Right lobe of liver (tissue), 6 donors: ENCODE results near the gene ZMIZ1. TPM values are rescaled to one million over a fixed set of nuclear protein-coding genes. Genes with fewer than 3 reads are reported as not detected.

Source experiments
- ATAC-seq, 4 donors: fragments of 200-7000 bp; cut with Tn5 transposase; one replicate each; pipeline ENCODE4 v1.9.1; 2020; ENCODE audit warnings: mild to moderate bottlenecking in 4 of 4, moderate library complexity in 4 of 4
- DNase-seq, 3 donors: peaks; one replicate each; pipeline ENCODE4 v3.0.0-alpha.2; 2020
- H3K27ac ChIP-seq, 3 donors: fragments of 200-600 bp; one replicate each; pipeline ENCODE4 v1.8.0; 2022
- H3K27me3 ChIP-seq, 2 donors: fragments of 200-600 bp; one replicate each; pipeline ENCODE4 v1.8.0; 2022
- H3K36me3 ChIP-seq, 4 donors: fragments of 200-600 bp; sonication (generic) in 1 of 4; one replicate each; pipeline versions ENCODE4 v1.5.1 to v1.8.0; 2017 to 2022; ENCODE audit warnings: control low read depth in 1 of 4
- H3K4me1 ChIP-seq, 4 donors: fragments of 200-600 bp; sonication (generic) in 1 of 4; one replicate each; pipeline versions ENCODE4 v1.5.1 to v1.8.0; 2017 to 2022; ENCODE audit warnings: control low read depth in 1 of 4
- H3K4me3 ChIP-seq, 3 donors: fragments of 200-600 bp; one replicate each; pipeline ENCODE4 v1.8.0; 2022
- H3K9me3 ChIP-seq, 4 donors: fragments of 200-600 bp; sonication (generic) in 1 of 4; one replicate each; pipeline versions ENCODE4 v1.5.1 to v1.8.0; 2017 to 2022; ENCODE audit warnings: control low read depth in 1 of 4
- CTCF ChIP-seq, 4 donors: fragments of 200-600 bp in 3 of 4; fragments of 450-650 bp in 1 of 4; IDR thresholded peaks; one replicate each; pipeline versions ENCODE4 v1.5.1 to v1.8.0; 2016 to 2022; ENCODE audit warnings: antibody characterized with exemption in 4 of 4, mild to moderate bottlenecking in 2 of 4
- POLR2A ChIP-seq: fragments of 450-650 bp; IDR thresholded peaks from one replicate; pipeline ENCODE4 v1.6.1; 2017; ENCODE audit warnings: antibody characterized with exemption, mild to moderate bottlenecking
- WGBS: methylation state at CpG from one replicate; pipeline ENCODE4 v1.1.6; 2018; ENCODE audit warnings: low coverage, low lambda C conversion rate; ENCODE audit not compliant: insufficient coverage; ENCODE audit errors: missing lambda C conversion rate; 5-methylcytosine and 5-hydroxymethylcytosine counted together
- intact Hi-C, 2 donors: fragments of 100-400 bp; cut with DNase I; formaldehyde crosslinking; loops; one replicate each; pipeline versions ENCODE4 v1.11.2 to v1.14.1; 2022
- total RNA-seq, 6 experiments: library from RNA; depleted of rRNA in 2 of 6; stranded (reverse); fragments of >200 nt in 2 of 6; fragmentation: NEBNext Ultra II Directional in 3 of 6; extraction: Animal tissue kit (Norgen Biotek cat#: 25700) in 3 of 6; gene quantifications; one replicate each; pipeline versions ENCODE4 v1.1.0 to v1.2.4, GENCODE V29; 2016 to 2023
- donor health status: DM: no; HTN: yes; CAD: no.
- donor health status: DM: no; HTN: no; CAD: no.
- donor health status: DM: no; HTN: no; CAD: no.
- donor health status: DM: no; HTN: yes; CAD: no.
- donor health status: DM: no; HTN: yes; CAD: no.

The ZMIZ1 gene
- total RNA-seq, 6 experiments from 2014 or later, result 9.9 to 22.8 (median 12.3) TPM

- H3K27ac ChIP-seq, result no peak overlapping the region
- DNase-seq (no peak), ATAC-seq (no peak)
- no peaks in the 10 kb centered on the region for H3K9me3 ChIP-seq
- no peaks in the 10 kb centered on the region for H3K36me3 ChIP-seq
- no peaks in the 10 kb centered on the region for H3K27me3 ChIP-seq
- no peak overlapping the region for H3K4me3 ChIP-seq
- intact Hi-C loops, result no loop called here
- 40% methylated on average over 2 of the region's 2 CpGs for WGBS
- TF ChIP-seq CTCF (IDR thresholded peaks at IDR 0.05), result no peak
- no peak for TF ChIP-seq POLR2A
- H3K4me1 ChIP-seq, result peaks cover 0 to 18% (median 10%) of the 10 kb centered on the region in 4 donors
Measured at GRCh38 chr10:79133416-79133815, 64.7 kb downstream of the ZMIZ1 start.

GRCh38 chr10:79135790-79136189, 67.0 kb downstream of the ZMIZ1 start:
- no CpG with 5 or more reads among the region's 9 CpGs for WGBS
- Histone ChIP-seq H3K27me3 (no peaks in the 10 kb centered on the region), H3K27ac (no peak overlapping the region), H3K9me3 (no peaks in the 10 kb centered on the region), H3K4me3 (no peak overlapping the region), H3K36me3 (peaks cover 0 to 8% (median 3%) of the 10 kb centered on the region in 4 donors), H3K4me1 (peaks cover 0 to 4% (median 0%) of the 10 kb centered on the region in 4 donors)
- TF ChIP-seq CTCF (IDR thresholded peaks at IDR 0.05) (no peak), POLR2A (no peak)
- no peak for DNase-seq
- intact Hi-C loops, result no loop called here
- peak in 3 of 4 donors; percentile 8 to 29 (median 29) for ATAC-seq

- no CpG with 5 or more reads among the region's 2 CpGs for WGBS
- Histone ChIP-seq H3K36me3 (peaks cover 0 to 11% (median 4%) of the 10 kb centered on the region in 4 donors), H3K27me3 (no peaks in the 10 kb centered on the region), H3K4me1 (peaks cover 0 to 4% (median 0%) of the 10 kb centered on the region in 4 donors), H3K27ac (no peak overlapping the region), H3K4me3 (no peak overlapping the region), H3K9me3 (no peaks in the 10 kb centered on the region)
- TF ChIP-seq CTCF (IDR thresholded peaks at IDR 0.05) (no peak), POLR2A (no peak)
- intact Hi-C loops, result no loop called here
- no peak for ATAC-seq
- DNase-seq, result no peak
Measured at GRCh38 chr10:79136236-79137005, 67.7 kb downstream of the ZMIZ1 start.

- whole genome bisulfite sequencing, result 43% methylated on average over 3 of the region's 8 CpGs
- peaks cover 0 to 11% (median 4%) of the 10 kb centered on the region in 4 donors for H3K36me3 ChIP-seq
- ATAC-seq, result peak in 1 of 4 donors; percentile 3
- no peak for DNase-seq
- no peak overlapping the region for H3K4me3 ChIP-seq
- peak overlapping the region; percentile 3 to 55 (median 37) for H3K27ac ChIP-seq
- TF ChIP-seq CTCF (IDR thresholded peaks at IDR 0.05) (no peak), POLR2A (no peak)
- H3K4me1 ChIP-seq, result no peaks in the 10 kb centered on the region
- H3K27me3 ChIP-seq, result no peaks in the 10 kb centered on the region
- no peaks in the 10 kb centered on the region for H3K9me3 ChIP-seq
- intact Hi-C loops, result no loop called here
Measured at GRCh38 chr10:79137300-79137756, 68.6 kb downstream of the ZMIZ1 start.
